GM12801 (cell line): ENCODE data around the gene CAMK2G.

ENCODE experiments used
- TF ChIP-seq, protein P1 (sequence below): IDR thresholded peaks from one replicate; pipeline ENCODE4 v1.5.1; 2011; ENCODE audit warnings: control low read depth; ENCODE audit not compliant: insufficient read length; ENCODE audit errors: extremely low read depth

CAMK2G gene

DNA sequence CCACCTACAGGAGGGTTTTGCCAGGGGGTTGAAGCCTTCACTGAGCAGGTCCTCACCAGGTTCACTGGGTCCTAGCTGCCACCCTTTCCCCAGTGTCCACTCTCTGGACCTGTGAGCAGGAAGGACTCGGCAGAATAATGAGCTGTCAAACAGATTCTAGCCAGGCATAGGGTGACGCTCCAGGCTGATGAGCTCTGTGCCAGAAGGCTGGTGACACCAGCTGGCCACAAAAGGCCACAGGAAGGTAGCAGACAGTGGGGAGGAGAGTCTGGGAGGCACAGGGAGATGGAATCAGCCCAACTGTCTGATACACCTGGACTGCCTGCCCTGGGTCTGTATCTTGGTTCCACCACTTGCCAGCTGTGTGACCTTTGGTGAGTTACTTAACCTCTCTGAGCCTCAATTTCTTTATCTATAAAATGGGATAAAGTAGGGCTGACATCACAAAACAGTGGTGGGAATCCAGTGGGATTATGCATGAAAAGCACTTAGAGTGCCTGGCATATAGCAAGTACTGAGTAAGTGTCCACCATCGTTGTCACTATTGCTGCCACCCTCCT lies 36.3 kb downstream of the CAMK2G start:
- TF ChIP-seq, protein P1, sequence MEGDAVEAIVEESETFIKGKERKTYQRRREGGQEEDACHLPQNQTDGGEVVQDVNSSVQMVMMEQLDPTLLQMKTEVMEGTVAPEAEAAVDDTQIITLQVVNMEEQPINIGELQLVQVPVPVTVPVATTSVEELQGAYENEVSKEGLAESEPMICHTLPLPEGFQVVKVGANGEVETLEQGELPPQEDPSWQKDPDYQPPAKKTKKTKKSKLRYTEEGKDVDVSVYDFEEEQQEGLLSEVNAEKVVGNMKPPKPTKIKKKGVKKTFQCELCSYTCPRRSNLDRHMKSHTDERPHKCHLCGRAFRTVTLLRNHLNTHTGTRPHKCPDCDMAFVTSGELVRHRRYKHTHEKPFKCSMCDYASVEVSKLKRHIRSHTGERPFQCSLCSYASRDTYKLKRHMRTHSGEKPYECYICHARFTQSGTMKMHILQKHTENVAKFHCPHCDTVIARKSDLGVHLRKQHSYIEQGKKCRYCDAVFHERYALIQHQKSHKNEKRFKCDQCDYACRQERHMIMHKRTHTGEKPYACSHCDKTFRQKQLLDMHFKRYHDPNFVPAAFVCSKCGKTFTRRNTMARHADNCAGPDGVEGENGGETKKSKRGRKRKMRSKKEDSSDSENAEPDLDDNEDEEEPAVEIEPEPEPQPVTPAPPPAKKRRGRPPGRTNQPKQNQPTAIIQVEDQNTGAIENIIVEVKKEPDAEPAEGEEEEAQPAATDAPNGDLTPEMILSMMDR: no peak

DNA sequence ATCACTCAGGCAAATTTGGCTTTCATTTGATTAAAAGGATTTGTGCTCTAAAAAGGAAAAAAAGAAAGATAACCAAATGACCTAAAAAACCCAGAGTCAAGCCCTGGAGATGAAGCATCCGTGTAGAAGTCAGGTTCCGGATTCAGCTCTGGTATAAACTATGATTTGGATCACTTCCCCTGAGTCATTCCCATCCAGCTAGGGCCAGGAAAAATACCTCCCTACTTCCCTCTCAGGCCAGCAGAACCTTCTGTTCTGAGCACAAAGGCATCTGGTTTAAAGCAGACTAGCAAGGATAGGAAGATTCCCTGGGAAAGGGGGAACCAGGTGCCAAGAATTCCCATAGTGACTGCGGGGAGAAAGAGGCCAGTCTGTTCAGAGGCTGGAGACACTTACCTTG lies 37.3 kb downstream of the CAMK2G start:
- TF ChIP-seq, protein P1: no peak

DNA sequence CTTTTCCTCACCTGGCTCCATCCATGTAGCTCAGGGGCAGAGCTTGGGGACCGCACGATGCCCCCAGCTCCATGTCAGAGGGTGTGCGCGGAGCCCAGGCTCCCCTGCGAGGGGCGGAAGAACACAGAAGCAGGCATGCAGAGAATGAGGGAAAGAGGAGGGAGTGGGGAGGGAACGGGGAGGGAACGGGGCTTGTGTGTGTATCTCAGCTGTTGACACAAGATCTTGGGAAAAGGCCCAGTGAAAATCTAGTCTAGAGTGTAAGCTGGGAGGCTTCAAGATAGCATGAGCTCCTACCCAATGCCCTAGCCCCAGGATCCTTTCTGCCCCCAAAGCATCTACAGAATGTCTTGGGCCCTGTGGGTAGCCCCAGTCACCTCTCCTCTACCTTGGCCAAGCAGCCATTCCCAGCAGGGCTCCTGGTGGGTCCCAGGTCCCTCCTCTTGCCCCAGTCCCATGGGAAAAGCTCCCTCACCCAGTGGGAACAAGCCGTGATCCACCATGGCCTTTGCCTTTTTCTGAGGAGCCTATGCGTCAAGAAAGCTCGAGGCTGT lies 37.9 kb downstream of the CAMK2G start:
- TF ChIP-seq, protein P1: no peak

DNA sequence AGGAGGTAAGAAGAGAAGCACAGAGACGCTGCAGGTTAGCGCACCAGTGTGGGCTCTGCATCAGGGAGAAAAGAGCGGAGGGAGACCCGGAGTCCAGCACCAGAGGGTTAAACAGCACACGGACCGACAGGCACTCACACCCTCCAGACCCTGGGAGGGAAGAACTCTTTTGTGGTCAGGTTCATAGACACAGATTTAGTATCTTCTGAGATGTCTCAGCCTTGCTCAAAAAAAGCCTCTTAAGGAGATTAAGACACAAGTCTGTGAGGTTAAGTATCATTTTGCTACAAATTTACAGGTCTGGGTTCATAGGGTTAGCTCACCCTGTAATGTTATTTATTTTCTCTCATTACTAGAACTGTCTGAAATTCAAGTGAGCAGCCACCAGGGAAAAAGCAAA lies 46.2 kb downstream of the CAMK2G start:
- TF ChIP-seq, protein P1: no peak

DNA sequence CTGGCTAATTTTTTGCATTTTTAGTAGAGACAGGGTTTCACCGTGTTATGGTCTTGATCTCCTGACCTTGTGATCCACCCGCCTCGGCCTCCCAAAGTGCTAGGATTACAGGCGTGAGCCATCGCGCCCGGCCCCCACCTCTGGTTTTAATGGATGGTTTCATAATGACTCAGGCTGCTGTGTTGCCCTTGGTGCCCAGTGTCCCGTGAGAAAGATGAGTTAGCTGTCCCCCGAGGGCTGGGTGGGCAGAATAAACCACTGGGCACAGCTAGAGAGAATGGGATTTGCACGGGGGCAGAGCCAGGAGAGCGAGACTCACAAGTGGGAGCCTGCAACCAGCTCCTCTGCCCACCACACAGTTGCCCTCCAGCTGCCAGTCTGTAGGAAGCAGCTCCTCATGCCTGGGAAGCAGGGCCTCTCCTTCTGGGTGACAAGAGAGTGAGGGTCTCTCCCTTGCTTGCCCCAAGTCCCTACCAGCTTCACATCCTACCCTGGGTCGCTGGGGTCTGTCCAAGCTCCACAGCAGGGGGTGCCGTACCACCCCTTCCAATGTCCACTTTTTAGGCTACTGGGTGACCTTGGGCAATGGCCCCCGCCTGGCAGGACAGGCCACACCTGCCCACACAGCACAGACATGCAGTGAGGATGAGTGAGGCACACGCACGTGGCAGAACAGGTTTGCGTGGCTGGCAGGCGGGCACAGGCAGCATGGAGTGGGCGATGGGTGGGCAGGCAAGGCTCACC lies 46.8 kb downstream of the CAMK2G start:
- TF ChIP-seq, protein P1: no peak

DNA sequence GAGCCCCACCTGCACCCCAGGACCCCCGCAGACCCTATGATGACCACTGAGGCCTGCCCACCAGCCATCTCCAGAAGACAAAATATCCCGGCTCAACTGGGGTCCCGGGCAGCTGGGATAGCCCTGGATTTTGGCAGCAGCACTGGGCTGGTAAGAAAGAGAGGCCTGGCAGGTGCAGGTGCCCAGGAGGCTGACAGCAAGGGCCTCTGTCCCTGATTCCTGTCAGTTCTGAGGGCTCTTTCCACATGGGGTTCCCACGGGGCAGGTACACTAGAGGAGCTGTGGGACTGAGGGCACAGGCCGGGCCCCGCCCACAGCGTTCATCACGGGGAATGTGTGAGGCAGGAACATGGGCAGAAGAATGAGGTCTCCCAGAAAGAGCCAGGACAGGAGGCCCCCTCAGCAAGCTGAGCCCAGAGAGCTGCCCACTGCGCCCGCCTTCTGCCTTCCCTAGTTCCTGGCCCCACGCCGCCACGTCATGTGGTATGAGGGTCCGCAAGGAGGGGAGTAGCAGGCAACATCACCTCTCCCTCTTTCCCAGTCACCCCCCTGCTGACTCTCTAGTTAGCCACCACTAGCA lies 50.1 kb downstream of the CAMK2G start:
- TF ChIP-seq, protein P1: no peak

DNA sequence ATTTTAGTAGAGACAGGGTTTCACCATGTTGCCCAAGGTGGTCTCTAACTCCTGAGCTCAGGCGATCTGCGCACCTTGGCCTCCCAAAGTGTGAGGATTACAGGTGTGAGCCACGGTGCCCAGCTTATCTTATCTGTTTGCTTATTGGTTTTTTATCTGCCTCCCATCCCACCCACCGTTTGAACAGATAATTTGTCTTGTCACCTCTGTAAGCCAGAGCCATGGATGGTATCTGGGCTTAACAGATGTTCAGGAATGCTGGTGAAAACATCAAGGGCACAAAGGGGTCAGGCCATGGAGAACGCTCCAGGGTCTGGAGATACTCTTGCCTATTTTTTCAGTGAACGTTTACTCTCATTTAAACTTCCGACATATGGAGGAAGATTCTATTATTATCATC lies 51.0 kb downstream of the CAMK2G start:
- TF ChIP-seq, protein P1: no peak
